Loucy (cell line): ENCODE data around the gene TMEM117.

Experiments used
- H2AFZ ChIP-seq: fragments of 200-600 bp; sonication (generic); 2 replicates; pipeline ENCODE4 v1.6.0; 2016; ENCODE audit warnings: antibody characterized with exemption, mild to moderate bottlenecking, low read length, moderate library complexity
- H3F3A ChIP-seq: fragments of 200-600 bp; 2 replicates; pipeline ENCODE4 v1.6.0; 2016; ENCODE audit warnings: antibody characterized with exemption, low read depth, mild to moderate bottlenecking
- H3K27me3 ChIP-seq: fragments of 200-600 bp; sonication (generic); 2 replicates; pipeline ENCODE4 v1.6.1; 2014; ENCODE audit warnings: low read length, mild to moderate bottlenecking; ENCODE audit not compliant: insufficient read depth, poor library complexity, severe bottlenecking
- H3K36me3 ChIP-seq: fragments of 200-600 bp; sonication (generic); 2 replicates; pipeline ENCODE4 v1.6.1; 2016; ENCODE audit warnings: low read length; ENCODE audit not compliant: insufficient read depth
- H3K4me1 ChIP-seq: fragments of 200-600 bp; sonication (generic); 2 replicates; pipeline ENCODE4 v1.5.1; 2014; ENCODE audit warnings: low read length, mild to moderate bottlenecking; ENCODE audit not compliant: insufficient read depth, poor library complexity, severe bottlenecking
- H3K4me2 ChIP-seq: fragments of 200-600 bp; sonication (generic); 2 replicates; pipeline ENCODE4 v1.6.0; 2014; ENCODE audit warnings: antibody characterized with exemption, low read length, low read depth, mild to moderate bottlenecking; ENCODE audit not compliant: poor library complexity, severe bottlenecking
- H3K4me3 ChIP-seq: fragments of 200-600 bp; sonication (generic); 2 replicates; pipeline ENCODE4 v1.5.1; 2014; ENCODE audit warnings: low read length, mild to moderate bottlenecking, mixed read lengths; ENCODE audit not compliant: poor library complexity, severe bottlenecking
- H3K79me2 ChIP-seq: fragments of 200-600 bp; sonication (generic); 2 replicates; pipeline ENCODE4 v1.6.1; 2014; ENCODE audit warnings: low read length; ENCODE audit not compliant: insufficient read depth
- H3K9ac ChIP-seq: fragments of 200-600 bp; sonication (generic); 2 replicates; pipeline ENCODE4 v1.6.0; 2014; ENCODE audit warnings: mild to moderate bottlenecking, low read depth, low read length, moderate library complexity; ENCODE audit not compliant: poor library complexity, severe bottlenecking
- H3K9me2 ChIP-seq: fragments of 200-600 bp; sonication (generic); replicated peaks from 2 replicates; pipeline ENCODE4 v1.6.1; 2016; ENCODE audit warnings: low read depth, low read length, mixed read lengths
- H3K9me3 ChIP-seq: fragments of 200-600 bp; sonication (generic); 2 replicates; pipeline ENCODE4 v1.6.1; 2014; ENCODE audit warnings: mild to moderate bottlenecking, antibody characterized with exemption, low read length, low read depth; ENCODE audit not compliant: insufficient read depth
- H4K20me1 ChIP-seq: fragments of 200-600 bp; sonication (generic); 2 replicates; pipeline ENCODE4 v1.6.0; 2014; ENCODE audit warnings: antibody characterized with exemption, low read length, mild to moderate bottlenecking; ENCODE audit not compliant: insufficient read depth, poor library complexity, severe bottlenecking
- EZH2phosphoT487 ChIP-seq: fragments of 200-600 bp; IDR thresholded peaks from 2 replicates; pipeline ENCODE4 v1.6.1; 2018; ENCODE audit warnings: antibody characterized with exemption, mild to moderate bottlenecking, moderate library complexity, borderline replicate concordance
- TF ChIP-seq, protein P1 (sequence below): fragments of 200-600 bp; sonication (generic); conservative IDR thresholded peaks from 2 replicates; pipeline ENCODE4 v1.5.1; 2014; ENCODE audit warnings: mild to moderate bottlenecking, antibody characterized with exemption, low read length

TMEM117 gene

DNA sequence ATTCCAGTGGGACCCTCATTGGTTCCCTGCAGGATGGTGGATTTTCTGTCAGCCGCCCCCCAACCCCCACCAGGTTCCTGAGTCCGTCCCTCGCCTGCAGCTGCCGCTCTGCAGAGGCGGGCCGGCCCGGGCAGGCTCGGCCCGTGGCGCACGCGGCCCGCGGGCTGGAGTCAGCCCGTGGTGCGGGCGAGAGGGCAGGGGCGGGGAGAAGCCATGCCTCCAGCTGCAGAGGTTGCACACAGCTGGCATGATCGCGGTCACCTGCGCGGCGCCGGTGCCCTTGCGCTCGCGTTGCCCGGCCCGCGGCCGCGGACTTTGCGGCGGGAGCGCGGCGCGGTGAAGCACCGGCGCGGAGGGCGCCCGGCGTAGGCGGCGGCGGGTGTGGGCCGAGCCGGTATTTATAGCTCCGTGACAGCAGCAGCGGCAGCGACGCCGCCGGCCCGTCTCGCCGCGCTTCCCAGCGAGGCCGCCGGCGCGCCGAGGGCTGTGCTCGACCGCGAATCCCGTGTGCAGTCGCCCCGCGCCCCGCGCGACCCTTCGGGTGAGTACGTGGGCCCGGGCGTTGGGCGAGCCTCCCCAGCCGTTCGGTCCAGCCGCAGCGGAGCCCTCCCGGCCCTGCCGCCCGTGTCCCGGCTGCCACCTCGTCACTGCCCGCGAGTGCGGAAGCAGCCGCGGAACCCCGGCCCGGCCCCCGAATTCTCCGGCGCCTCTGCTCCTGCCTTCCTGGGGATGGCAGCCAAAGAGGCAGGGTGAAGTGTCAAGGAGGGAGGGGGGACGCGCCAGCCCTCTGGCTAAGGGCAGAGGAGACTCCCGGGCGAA, at the start of gene TMEM117:
TSS of gene TMEM117 (plus strand) at position 426 of the 819 bp plus-strand sequence.
- Histone ChIP-seq H3K36me3 (no peaks in the 10 kb centered on the region), H3K79me2 (0 out of 2 replicates have a peak, but pooled peaks cover 14% of the 10 kb centered on the region), H2AFZ (peak within 1 kb of the TSS; percentile 94), H3K9me2 (no peaks in the 10 kb centered on the region), H3K27me3 (no peaks in the 10 kb centered on the region), H3K4me1 (peaks cover 44% of the 10 kb centered on the region), H3K9me3 (no peaks in the 10 kb centered on the region), H4K20me1 (peaks cover 2% of the 10 kb centered on the region), H3K9ac (peak within 1 kb of the TSS; percentile 80), H3F3A (0 out of 2 replicates have a peak, but pooled peaks cover 2% of the 10 kb centered on the region), H3K4me3 (peak within 1 kb of the TSS; percentile 84), H3K4me2 (peak within 1 kb of the TSS; percentile 90)
- no peak for TF ChIP-seq EZH2phosphoT487
- TF ChIP-seq, protein P1, sequence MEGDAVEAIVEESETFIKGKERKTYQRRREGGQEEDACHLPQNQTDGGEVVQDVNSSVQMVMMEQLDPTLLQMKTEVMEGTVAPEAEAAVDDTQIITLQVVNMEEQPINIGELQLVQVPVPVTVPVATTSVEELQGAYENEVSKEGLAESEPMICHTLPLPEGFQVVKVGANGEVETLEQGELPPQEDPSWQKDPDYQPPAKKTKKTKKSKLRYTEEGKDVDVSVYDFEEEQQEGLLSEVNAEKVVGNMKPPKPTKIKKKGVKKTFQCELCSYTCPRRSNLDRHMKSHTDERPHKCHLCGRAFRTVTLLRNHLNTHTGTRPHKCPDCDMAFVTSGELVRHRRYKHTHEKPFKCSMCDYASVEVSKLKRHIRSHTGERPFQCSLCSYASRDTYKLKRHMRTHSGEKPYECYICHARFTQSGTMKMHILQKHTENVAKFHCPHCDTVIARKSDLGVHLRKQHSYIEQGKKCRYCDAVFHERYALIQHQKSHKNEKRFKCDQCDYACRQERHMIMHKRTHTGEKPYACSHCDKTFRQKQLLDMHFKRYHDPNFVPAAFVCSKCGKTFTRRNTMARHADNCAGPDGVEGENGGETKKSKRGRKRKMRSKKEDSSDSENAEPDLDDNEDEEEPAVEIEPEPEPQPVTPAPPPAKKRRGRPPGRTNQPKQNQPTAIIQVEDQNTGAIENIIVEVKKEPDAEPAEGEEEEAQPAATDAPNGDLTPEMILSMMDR: no peak

DNA sequence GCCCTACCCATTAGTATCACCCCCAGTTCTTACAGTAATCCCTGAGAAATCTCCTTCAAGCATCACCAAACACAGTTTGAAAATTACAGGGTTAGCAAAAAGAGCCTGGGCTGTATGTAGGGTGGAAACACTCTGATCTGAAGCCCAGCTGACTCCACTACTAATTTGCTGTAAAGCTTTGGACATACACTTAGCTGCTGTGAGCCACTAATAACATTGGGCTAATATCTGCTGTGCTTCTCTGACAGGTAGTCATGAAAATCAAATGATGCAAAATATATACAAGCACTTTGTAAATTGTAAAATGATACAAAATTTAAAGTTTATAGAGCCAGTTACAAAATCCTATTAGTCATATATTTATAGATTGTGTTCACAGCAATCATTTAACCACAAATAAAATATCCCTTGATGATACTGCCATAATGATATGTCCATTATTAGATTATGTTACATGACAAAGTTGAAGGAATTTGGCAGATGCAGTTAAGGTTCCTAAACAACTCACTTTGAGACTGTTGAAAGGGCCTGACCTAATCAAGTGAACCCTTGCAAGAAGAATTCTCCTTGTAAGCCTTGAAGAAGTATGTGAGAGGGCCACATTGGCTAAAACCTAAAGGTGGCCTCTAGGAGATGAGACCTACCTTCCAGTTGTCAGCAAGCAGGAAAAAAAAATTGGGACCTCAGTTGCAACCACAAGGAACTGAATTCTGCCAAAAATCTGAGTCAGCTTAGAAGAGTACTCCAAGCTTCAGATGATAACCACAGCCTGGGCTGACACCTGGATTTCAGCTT, 48.8 kb upstream of the TMEM117 start:
- Histone ChIP-seq H3K79me2 (no peaks in the 10 kb centered on the region), H3K9me3 (no peaks in the 10 kb centered on the region), H3K27me3 (no peaks in the 10 kb centered on the region), H4K20me1 (no peaks in the 10 kb centered on the region), H3K9ac (no peak overlapping the region), H3F3A (no peaks in the 10 kb centered on the region), H3K4me3 (no peak overlapping the region), H3K4me1 (no peaks in the 10 kb centered on the region), H3K36me3 (peaks cover 51% of the 10 kb centered on the region; the same call in 1 of the 2 replicates), H3K4me2 (no peak overlapping the region), H3K9me2 (no peaks in the 10 kb centered on the region), H2AFZ (no peak overlapping the region)
- no peak for TF ChIP-seq EZH2phosphoT487
- TF ChIP-seq, protein P1: no peak

DNA sequence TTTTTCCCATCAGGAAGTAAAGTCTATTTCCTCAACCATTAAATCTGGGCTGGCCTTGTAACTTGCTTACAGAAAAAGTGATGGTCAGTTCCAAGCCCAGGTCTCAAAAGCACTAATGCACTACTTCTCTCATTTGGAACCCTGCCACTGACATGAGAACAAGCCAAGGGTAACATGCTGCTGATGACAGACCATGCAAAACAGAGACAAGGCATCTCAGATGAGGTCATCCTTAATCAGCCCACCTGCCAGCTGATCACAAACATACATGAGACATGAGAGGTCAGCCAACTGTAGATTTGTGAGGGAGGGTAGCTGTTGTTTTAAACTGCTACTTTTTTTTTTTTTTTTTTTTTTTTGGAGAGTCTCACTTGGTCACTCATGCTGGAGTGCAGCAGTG, 45.9 kb upstream of the TMEM117 start:
- peaks cover 24% of the 10 kb centered on the region; the same call in 1 of the 2 replicates for H3K36me3 ChIP-seq
- H2AFZ ChIP-seq: no peak overlapping the region
- TF ChIP-seq, protein P1: no peak
- TF ChIP-seq EZH2phosphoT487: no peak
- no peaks in the 10 kb centered on the region for H3K79me2 ChIP-seq
- H3K9me3 ChIP-seq: no peaks in the 10 kb centered on the region
- no peak overlapping the region for H3K4me3 ChIP-seq
- H3K4me2 ChIP-seq: no peak overlapping the region
- no peaks in the 10 kb centered on the region for H3F3A ChIP-seq
- H3K4me1 ChIP-seq: no peaks in the 10 kb centered on the region
- H4K20me1 ChIP-seq: no peaks in the 10 kb centered on the region
- H3K9me2 ChIP-seq: no peaks in the 10 kb centered on the region
- H3K27me3 ChIP-seq: no peaks in the 10 kb centered on the region
- H3K9ac ChIP-seq: no peak overlapping the region
